ENCODE data around the gene WBP2NL. TPM values are rescaled to one million over a fixed set of nuclear protein-coding genes. Genes with fewer than 3 reads are reported as not detected.

The WBP2NL gene
- total RNA-seq, 1 donor from 2014 or later: 2.0 TPM

DNA sequence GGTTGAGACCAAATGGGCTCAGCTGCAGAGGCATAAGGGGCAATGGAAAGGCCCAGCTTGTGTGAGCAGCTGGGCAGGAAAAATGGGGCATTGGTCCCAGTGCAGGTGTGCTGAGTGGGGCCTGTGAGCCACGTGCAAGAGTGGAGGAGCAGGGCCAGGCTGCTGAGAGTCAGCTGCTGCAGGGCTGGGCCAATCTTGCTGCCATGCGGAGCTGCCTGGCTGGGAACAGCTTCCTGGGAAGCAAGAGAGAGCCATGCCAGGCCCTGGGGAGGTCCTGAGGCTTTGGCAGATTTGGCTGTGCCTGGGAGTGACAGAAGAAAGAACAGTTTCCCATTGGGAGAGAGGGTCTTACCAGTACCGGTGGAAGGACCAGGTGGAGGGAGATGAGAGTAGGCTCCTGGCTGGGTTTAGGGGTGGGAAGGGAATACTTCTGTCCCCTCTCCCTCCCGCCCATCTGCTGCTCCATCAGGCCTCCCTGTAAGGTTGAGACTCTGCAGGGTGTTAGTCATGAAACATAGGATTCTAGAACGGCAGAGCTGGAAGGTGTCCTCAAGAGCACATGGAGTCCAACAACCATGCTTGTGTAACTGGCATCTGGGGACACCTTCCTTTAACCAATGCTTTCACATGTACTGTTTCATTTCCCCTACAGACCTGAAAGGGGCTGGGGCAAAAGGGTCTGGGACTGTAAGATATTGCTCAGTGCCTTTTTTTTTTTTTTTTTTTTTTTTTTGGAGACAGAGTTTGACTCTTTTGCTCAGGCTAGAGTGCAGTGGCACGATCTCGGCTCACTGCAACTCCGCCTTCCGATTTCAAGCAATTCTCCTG is 19.0 kb upstream of the WBP2NL start:
- Histone ChIP-seq H3K27ac (no peak overlapping the region), H3K36me3 (no peaks in the 10 kb centered on the region), H3K4me1 (peaks cover 15% of the 10 kb centered on the region), H3K9me3 (no peaks in the 10 kb centered on the region), H3K27me3 (peaks cover 3% of the 10 kb centered on the region), H3K4me3 (no peak overlapping the region)
- TF ChIP-seq POLR2AphosphoS5 (IDR thresholded peaks at IDR 0.05; ENCODE audit: insufficient read depth in 1 of 2, low read depth in 1 of 2): no peak
- TF ChIP-seq, protein P1, sequence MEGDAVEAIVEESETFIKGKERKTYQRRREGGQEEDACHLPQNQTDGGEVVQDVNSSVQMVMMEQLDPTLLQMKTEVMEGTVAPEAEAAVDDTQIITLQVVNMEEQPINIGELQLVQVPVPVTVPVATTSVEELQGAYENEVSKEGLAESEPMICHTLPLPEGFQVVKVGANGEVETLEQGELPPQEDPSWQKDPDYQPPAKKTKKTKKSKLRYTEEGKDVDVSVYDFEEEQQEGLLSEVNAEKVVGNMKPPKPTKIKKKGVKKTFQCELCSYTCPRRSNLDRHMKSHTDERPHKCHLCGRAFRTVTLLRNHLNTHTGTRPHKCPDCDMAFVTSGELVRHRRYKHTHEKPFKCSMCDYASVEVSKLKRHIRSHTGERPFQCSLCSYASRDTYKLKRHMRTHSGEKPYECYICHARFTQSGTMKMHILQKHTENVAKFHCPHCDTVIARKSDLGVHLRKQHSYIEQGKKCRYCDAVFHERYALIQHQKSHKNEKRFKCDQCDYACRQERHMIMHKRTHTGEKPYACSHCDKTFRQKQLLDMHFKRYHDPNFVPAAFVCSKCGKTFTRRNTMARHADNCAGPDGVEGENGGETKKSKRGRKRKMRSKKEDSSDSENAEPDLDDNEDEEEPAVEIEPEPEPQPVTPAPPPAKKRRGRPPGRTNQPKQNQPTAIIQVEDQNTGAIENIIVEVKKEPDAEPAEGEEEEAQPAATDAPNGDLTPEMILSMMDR (IDR thresholded peaks at IDR 0.05): no peak
- no peak for TF ChIP-seq POLR2A (IDR thresholded peaks at IDR 0.05)
- DNase-seq (ENCODE audit: extremely low spot score in 2 of 2): no peak
- intact Hi-C loops (cut with DNase I): no loop called here

- intact Hi-C loops (cut with DNase I): no loop called here
- Histone ChIP-seq H3K9me3 (no peaks in the 10 kb centered on the region), H3K27ac (peak overlapping the region; percentile 53), H3K27me3 (no peaks in the 10 kb centered on the region), H3K4me3 (no peak overlapping the region), H3K4me1 (no peaks in the 10 kb centered on the region), H3K36me3 (no peaks in the 10 kb centered on the region)
- DNase-seq (ENCODE audit: extremely low spot score in 2 of 2): no peak
- TF ChIP-seq, protein P1 (IDR thresholded peaks at IDR 0.05): no peak
- TF ChIP-seq POLR2A (IDR thresholded peaks at IDR 0.05): no peak
- TF ChIP-seq POLR2AphosphoS5 (IDR thresholded peaks at IDR 0.05; ENCODE audit: insufficient read depth in 1 of 2, low read depth in 1 of 2): no peak
These were observed 15.7 kb upstream of the WBP2NL start for GRCh38 chr22:41982865-41983264.

DNA sequence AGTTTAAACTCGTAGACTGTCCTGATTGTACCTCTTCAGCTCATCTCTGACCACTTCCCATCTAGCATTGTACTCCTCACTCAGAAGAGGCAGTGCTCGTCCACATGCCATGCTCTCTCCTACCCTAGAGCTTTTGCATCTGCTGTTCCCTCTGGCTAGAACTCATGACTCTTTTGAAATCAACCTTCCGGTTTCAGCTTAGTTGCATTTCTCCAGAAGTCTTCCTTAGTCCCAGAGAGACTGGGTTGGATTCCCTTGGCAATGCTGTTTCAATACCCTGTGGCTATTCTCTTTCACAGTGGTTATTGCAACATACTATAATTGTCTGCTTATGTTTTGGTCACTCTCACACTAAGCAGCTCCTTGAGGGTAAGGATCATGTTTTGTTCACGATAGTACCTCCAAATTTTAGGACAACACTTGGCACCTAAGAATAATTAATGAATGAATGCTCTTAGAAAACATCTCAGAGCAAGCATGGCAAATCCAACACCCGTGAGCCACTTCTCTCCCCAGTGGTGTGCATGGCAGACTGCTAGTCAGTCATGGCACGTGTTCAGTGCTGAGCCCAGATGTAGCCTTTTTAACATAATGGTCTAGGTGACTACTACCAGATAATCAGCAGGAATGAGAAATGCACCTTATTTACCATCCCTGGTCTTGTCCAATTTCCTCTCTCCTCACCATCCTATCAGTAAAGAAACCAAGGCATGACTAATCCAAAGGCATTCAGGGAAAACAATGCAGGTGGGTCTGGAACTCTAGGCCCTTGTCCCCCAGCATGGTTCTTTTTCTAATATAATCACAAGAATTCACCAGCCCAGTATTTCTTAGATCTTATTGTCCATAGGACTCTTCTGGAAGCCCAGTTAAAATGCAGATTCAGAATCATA is 14.8 kb upstream of the WBP2NL start:
- Histone ChIP-seq H3K4me1 (no peaks in the 10 kb centered on the region), H3K27me3 (no peaks in the 10 kb centered on the region), H3K4me3 (no peak overlapping the region), H3K27ac (peak overlapping the region; percentile 53), H3K9me3 (no peaks in the 10 kb centered on the region), H3K36me3 (no peaks in the 10 kb centered on the region)
- TF ChIP-seq, protein P1 (IDR thresholded peaks at IDR 0.05): no peak
- TF ChIP-seq POLR2A (IDR thresholded peaks at IDR 0.05) (no peak), POLR2AphosphoS5 (IDR thresholded peaks at IDR 0.05; ENCODE audit: insufficient read depth in 1 of 2, low read depth in 1 of 2) (no peak)
- intact Hi-C loops (cut with DNase I): no loop called here
- DNase-seq (ENCODE audit: extremely low spot score in 2 of 2): no peak

DNA sequence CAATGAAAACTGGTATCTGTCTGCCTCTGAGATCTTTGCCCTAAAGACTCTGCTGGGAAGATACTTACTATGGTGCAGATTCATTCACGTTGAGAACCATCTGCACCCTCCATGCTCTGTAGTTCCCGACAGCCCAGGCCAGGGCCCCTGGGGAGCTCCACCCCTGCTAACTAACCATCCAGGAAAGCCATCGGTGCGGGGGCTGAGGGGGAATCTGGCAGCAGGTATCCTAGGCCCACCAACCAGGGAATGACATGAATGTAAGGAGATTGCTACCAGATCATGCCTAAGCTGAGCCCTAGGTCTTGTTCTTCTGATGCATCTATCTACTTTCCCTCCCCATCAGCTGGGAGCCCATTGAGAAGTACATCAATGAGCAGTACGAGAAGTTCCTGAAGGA is 11.3 kb upstream of the WBP2NL start:
- no peak overlapping the region for H3K4me3 ChIP-seq
- TF ChIP-seq, protein P1 (IDR thresholded peaks at IDR 0.05): no peak
- TF ChIP-seq POLR2A (IDR thresholded peaks at IDR 0.05) (no peak), POLR2AphosphoS5 (IDR thresholded peaks at IDR 0.05; ENCODE audit: insufficient read depth in 1 of 2, low read depth in 1 of 2) (no peak)
- H3K9me3 ChIP-seq: no peaks in the 10 kb centered on the region
- no peak for DNase-seq (ENCODE audit: extremely low spot score in 2 of 2)
- no peaks in the 10 kb centered on the region for H3K27me3 ChIP-seq
- intact Hi-C loops (cut with DNase I): no loop called here
- H3K27ac ChIP-seq: no peak overlapping the region
- no peaks in the 10 kb centered on the region for H3K36me3 ChIP-seq
- H3K4me1 ChIP-seq: no peaks in the 10 kb centered on the region

Data from vagina (tissue), 2 donors.